HG02759 (cell line): ENCODE results near the gene PPM1M.
"Not testable (repeated sequence)": the region's sequence is repeated elsewhere in the genome, so short reads cannot be mapped to it uniquely, and the experiment has no call there.

Experiments used
- ATAC-seq: cut with Tn5 transposase; IDR thresholded peaks from one replicate; pipeline ENCODE4 v1.9.1; 2021; ENCODE audit warnings: mild to moderate bottlenecking, moderate library complexity; ENCODE audit not compliant: unreplicated experiment

The PPM1M gene

DNA sequence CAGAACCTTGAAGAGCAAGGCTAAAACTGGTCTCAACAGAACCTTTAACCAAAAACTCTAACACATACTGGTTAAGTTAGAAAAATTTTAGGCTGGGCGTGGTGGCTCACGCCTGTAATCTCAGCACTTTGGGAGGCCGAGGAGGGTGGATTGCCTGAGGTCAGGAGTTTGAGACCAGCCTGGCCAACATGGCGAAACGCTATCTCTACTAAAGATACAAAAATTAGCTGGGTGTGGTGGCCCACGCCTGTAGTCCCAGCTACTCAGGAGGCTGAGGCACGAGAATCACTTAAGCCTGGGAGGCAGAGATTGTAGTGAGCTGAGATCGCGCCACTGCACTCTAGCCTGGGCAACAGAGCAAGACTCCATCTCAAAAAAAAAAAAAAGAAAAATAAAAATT lies 26.6 kb downstream of the PPM1M start:
- ATAC-seq: not testable (repeated sequence)

- ATAC-seq: no peak
These were observed 27.3 kb downstream of the PPM1M start for GRCh38 chr3:52272831-52273230.

GRCh38 chr3:52274781-52275180 lies 29.2 kb downstream of the PPM1M start:
- ATAC-seq: not testable (repeated sequence)

DNA sequence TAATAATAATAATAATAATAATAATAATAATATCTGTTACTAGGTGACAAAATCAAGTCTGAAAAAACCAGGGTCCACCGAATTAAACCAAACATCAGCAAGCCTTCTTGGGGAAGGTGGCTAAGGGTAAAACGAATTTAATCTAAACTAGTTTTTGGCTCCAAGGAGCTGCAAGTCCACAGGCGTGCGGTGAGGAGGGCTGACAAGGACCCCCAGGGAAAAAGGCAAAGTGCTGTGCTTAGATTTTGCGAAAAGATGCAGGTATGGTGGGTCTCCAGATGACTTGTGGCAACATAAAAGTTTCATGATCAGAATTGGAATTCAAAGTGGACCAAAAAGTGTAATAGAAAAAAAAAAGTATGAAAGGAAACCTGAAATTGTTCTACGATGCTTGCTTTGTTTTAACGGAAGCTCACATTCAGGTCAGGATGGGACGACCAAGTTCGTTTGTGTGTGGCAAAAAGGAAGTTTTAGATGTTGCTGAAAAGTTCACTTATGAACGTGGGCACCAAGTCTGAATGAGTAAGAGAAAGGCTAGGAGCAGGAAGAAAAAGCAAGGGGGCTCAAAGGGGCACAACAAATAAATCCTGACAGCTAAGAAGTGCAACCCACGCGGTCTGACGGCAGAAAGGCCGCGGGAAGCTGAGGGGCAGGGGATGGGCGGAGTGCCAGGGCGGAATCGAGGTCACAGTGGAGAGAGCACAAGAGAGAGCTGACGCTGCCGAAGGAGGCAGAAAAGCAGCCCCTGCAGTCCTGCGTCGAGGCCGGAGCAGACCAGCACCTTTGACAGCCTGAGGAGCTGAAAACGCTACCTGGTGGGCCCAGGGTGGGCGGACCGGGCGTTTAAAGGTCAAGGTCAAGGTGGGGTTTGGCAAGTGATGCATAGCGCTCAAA lies 31.8 kb downstream of the PPM1M start:
- no peak for ATAC-seq

DNA sequence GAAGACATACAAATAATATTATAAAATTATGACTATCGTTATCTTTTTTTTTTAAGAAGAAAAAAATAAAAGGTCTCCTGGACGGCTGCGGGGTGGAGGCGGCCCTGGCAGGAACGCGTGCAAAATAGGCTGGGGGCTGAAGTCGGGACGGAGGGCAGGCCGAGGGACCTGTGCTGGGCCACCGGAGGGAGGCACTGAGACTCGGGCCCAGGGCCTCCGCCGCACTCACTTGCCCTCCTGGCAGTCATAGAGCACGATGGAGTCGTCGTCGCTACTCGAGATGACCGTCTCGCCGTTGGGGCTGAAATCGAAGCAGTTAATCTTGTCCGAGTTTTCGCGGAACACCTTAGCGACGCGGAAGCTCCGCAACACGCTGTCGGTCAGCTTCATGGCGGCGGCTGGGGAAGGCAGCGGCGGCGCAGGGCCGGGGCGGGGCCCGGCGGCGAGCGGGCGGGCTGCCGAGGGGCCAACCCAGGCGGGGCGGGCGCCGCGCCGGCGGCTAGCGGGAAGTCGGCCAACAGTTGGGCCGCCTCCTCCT lies 32.5 kb downstream of the PPM1M start:
- ATAC-seq: peak; percentile 73

DNA sequence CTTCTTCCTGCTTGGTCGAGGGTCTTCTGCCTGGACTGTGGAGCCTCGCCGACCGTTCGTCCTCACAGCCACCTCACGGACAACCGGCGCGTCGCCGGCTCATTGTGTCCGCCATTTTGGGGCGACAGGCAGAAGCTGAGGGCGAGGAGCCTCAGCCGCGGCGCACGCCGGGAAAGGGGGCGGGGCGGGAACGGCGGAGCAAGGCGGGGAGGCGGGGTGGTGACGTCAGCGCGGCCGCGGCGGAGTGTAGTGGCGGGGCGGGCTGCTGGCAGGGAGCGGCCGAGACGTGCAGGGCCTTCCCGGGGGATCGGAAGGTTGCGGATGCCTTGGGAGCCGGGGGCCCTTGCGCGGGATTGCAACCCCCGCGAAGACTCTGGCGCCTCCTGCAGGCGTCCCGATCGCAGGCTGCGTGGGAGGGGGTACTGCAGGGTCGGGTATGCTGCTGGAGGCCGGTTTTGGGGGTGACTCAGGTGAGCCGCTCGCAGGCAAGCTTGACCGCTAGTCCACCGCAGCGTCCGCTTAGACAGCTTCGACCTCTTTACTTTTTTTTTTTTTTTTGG lies 33.0 kb downstream of the PPM1M start, which contains the start of gene WDR82:
WDR82 (minus strand) TSS at position 140 of the 560 bp plus-strand sequence. CDS start 288 bp downstream, outside the sequence.
- ATAC-seq: peak; percentile 90

DNA sequence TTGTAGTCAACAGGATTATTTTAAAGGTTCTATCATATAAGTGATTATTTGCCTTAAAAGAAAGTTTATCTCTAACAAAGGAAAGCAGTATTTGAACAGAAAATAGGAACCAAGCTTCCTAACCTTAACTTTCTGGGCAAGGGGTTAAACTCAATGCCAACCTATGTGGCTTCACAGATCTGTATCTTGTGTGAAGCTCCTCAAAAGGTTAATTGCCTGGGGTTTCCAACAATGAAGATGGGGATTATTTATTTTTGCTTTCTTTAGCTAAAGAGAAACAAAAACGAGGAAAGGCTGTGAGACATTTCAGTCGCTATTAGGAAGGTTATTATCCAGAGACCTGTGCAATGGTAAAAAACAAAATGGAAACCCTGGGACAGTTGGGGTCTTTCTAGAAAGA lies 34.0 kb downstream of the PPM1M start:
- ATAC-seq: no peak

DNA sequence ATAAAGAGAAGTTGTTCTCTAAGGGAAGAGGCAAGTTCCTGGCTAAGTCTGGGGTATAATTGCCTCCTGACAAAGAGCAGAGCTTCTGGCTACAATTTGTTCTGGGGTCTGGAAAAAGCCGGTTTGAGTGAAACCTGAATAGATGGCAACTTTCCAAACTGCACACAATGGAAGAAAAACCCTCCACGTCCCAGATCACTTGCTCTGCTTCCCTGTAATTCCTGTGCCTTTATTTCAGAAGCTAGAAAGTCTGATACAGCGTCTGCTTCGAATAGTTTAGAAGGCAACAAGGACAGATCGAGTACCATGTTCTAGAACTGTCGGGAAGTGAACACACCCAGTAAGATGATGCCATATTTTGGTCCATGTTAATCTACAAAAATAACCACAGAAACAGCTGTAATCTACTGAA lies 34.5 kb downstream of the PPM1M start:
- ATAC-seq: no peak

GRCh38 chr3:52281981-52282801 lies 36.6 kb downstream of the PPM1M start:
- ATAC-seq: no peak

GRCh38 chr3:52283306-52283705 lies 37.7 kb downstream of the PPM1M start:
- no peak for ATAC-seq

DNA sequence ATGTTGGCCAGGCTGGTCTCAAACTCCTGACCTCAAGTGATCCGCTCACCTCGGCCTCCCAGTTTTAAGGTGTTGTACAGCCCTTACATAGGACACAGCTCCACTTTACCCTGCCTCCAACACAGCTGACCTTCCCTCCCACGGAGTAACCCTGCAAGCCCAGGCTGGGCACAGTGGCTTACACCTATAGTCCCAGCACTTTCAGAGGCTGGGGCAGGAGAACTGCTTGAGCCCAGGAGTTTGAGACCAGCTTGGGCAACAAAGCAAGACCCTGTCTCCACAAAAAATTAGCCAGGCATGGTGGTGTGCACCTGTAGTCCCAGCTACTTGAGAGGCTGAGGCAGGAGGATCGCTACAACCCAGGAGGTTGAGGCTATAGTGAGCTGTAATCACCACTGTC lies 38.5 kb downstream of the PPM1M start:
- not testable (repeated sequence) for ATAC-seq

GRCh38 chr3:52286777-52287110 lies 41.2 kb downstream of the PPM1M start:
- no peak for ATAC-seq

DNA sequence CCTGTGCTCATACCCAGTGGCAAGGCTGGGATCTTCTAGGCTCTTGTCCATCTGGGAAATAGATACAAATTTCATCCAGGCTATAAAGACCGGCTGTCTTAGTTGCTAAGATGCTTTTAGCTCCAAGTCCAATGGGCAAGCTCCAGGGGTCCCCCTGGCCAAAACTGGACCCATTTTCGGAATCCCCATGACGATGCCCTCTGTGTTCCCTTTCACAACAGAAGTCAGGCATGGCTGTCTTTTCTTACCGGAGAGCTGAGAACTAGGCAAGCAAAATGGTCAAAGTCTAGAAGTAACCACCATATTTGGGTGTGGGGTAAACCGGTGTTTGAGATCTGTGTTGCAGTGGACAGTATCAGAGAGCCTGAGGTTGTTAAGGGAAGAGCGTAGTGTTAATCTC lies 43.1 kb downstream of the PPM1M start:
- ATAC-seq: no peak

DNA sequence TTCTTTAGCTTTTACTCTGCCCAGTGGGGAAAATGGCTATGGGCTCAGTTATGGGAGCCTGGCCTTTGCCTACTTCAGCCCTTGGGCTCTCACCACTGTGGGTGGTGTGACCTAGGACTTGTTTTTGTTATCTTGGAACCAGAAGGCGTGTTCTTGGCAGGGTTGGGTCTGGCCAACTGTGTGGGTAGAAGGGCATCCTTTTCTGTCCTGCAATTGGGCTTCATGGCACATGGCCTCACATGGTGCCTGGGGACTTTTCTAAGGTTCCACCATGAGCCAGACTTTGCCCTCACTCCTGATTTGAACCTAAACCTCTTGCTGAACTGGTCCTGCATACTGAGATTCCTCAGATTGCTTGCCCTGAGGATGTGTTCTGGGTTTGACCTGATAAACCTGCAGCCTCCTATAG lies 43.8 kb downstream of the PPM1M start:
- ATAC-seq: no peak

- ATAC-seq: no peak
These were observed 44.4 kb downstream of the PPM1M start for GRCh38 chr3:52289747-52290595.

GRCh38 chr3:52290596-52291507 lies 45.3 kb downstream of the PPM1M start:
- ATAC-seq: no peak

GRCh38 chr3:52291508-52292181 lies 46.1 kb downstream of the PPM1M start:
- ATAC-seq: no peak

DNA sequence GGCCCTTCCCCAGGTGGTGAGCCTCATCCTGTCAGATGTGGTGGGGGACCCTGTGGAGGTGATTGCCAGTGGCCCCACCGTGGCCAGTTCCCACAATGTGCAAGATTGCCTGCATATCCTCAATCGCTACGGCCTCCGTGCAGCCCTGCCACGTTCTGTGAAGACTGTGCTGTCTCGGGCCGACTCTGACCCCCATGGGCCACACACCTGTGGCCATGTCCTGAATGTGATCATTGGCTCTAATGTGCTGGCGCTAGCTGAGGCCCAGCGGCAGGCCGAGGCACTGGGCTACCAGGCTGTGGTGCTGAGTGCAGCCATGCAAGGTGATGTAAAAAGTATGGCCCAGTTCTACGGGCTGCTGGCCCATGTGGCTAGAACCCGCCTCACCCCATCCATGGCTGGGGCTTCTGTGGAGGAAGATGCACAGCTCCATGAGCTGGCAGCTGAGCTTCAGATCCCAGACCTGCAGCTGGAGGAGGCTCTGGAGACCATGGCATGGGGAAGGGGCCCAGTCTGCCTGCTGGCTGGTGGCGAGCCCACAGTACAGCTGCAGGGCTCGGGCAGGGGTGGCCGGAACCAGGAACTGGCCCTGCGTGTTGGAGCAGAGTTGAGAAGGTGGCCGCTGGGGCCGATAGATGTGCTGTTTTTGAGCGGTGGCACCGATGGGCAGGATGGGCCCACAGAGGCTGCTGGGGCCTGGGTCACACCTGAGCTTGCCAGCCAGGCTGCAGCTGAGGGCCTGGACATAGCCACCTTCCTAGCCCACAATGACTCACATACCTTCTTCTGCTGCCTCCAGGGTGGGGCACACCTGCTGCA lies 46.9 kb downstream of the PPM1M start:
- ATAC-seq: no peak
